Measurements from ENCODE around the gene CACTIN.
"Not testable (repeated sequence)": the region's sequence is repeated elsewhere in the genome, so short reads cannot be mapped to it uniquely, and the experiment has no call there.

CACTIN gene

GRCh38 chr19:3573858-3574637 is 52.5 kb downstream of the CACTIN start:
- Histone ChIP-seq H3K9me3 (ENCODE audit: control insufficient read depth, low read depth, low read length) (no peaks in the 10 kb centered on the region), H3K27ac (ENCODE audit: low read length) (no peak overlapping the region), H3K4me1 (ENCODE audit: control insufficient read depth, low read depth, low read length) (peaks cover 10% of the 10 kb centered on the region), H3K9ac (ENCODE audit: low read length) (no peak overlapping the region), H3K4me3 (ENCODE audit: low read length) (peak overlapping the region; percentile 83), H3K27me3 (ENCODE audit: control insufficient read depth, insufficient read depth, low read length) (no peaks in the 10 kb centered on the region), H3K36me3 (ENCODE audit: control insufficient read depth, low read depth, low read length) (no peaks in the 10 kb centered on the region)

- peak overlapping the region; percentile 83 for H3K4me3 ChIP-seq (ENCODE audit: low read length)
- peaks cover 10% of the 10 kb centered on the region for H3K4me1 ChIP-seq (ENCODE audit: control insufficient read depth, low read depth, low read length)
- peak overlapping the region; percentile 62 for H3K9ac ChIP-seq (ENCODE audit: low read length)
- no peak overlapping the region for H3K27ac ChIP-seq (ENCODE audit: low read length)
- H3K36me3 ChIP-seq (ENCODE audit: control insufficient read depth, low read depth, low read length): no peaks in the 10 kb centered on the region
- H3K27me3 ChIP-seq (ENCODE audit: control insufficient read depth, insufficient read depth, low read length): no peaks in the 10 kb centered on the region
- H3K9me3 ChIP-seq (ENCODE audit: control insufficient read depth, low read depth, low read length): no peaks in the 10 kb centered on the region
Measured at GRCh38 chr19:3573162-3573857, 53.3 kb downstream of the CACTIN start.

DNA sequence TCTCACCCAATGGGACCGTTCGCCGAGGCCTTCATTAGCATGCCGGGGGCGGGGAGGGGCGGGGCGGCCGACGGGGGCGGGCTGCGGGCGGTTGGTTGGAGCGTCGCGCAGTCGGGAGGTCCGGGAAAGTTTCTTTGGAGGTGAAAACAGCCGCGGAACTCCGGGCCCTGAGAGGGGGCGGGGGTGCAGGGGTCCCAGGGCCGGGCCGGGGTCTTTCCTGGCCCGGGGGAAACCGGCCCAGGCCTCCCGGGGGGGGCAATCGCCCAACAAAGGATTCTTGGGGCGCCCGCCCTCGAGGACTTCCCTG is 53.8 kb downstream of the CACTIN start, which contains the start of gene HMG20B:
Gene HMG20B (plus strand): TSS at position 90 of the 307 bp plus-strand sequence. CDS start 366 bp downstream, outside the sequence.
- H3K27ac ChIP-seq (ENCODE audit: low read length): no peak within 1 kb of the TSS
- H3K9me3 ChIP-seq (ENCODE audit: control insufficient read depth, low read depth, low read length): no peaks in the 10 kb centered on the region
- peak within 1 kb of the TSS; percentile 83 for H3K4me3 ChIP-seq (ENCODE audit: low read length)
- H3K36me3 ChIP-seq (ENCODE audit: control insufficient read depth, low read depth, low read length): no peaks in the 10 kb centered on the region
- peak within 1 kb of the TSS; percentile 62 for H3K9ac ChIP-seq (ENCODE audit: low read length)
- peaks cover 10% of the 10 kb centered on the region for H3K4me1 ChIP-seq (ENCODE audit: control insufficient read depth, low read depth, low read length)
- no peaks in the 10 kb centered on the region for H3K27me3 ChIP-seq (ENCODE audit: control insufficient read depth, insufficient read depth, low read length)

DNA sequence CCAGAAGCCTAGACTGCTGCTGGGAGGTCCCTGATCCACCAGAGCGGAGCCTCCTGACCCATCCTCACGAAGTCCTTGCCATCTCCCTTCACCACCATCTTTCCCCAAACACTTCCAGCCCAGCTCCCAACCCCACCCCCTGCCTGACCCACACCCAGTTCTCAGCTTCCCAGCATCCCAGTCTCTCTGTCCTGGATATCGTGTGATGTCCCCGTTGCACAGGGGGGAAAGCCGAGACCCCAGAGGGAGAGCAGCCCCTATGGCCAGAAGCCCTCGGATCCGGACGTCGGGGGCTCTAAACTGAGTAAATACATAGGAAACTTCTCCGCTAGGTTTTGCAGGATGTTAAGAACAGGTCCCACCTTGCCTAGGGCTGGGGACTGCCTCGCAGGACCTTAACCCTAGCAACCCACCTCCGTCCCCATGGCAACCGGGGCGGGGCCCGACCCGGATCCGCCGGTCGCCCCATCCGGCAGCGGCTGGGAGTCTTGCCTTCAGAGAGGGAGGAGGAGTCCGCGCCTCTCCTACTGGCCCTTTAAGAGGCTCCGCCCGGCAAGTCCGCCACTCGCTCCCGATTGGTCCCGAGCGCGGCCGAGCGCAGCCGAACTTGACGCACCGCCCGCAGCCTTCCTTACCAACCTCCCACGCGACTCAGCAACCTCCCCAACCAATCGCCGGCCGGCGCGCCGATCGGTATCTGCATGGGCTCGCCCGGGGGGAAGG is 54.3 kb downstream of the CACTIN start:
- no peak overlapping the region for H3K9ac ChIP-seq (ENCODE audit: low read length)
- no peaks in the 10 kb centered on the region for H3K27me3 ChIP-seq (ENCODE audit: control insufficient read depth, insufficient read depth, low read length)
- no peaks in the 10 kb centered on the region for H3K9me3 ChIP-seq (ENCODE audit: control insufficient read depth, low read depth, low read length)
- H3K27ac ChIP-seq (ENCODE audit: low read length): no peak overlapping the region
- no peaks in the 10 kb centered on the region for H3K36me3 ChIP-seq (ENCODE audit: control insufficient read depth, low read depth, low read length)
- H3K4me1 ChIP-seq (ENCODE audit: control insufficient read depth, low read depth, low read length): peaks cover 10% of the 10 kb centered on the region
- peak overlapping the region; percentile 49 for H3K4me3 ChIP-seq (ENCODE audit: low read length)

GRCh38 chr19:3570606-3571011 is 56.0 kb downstream of the CACTIN start:
- no peak overlapping the region for H3K4me3 ChIP-seq (ENCODE audit: low read length)
- H3K27ac ChIP-seq (ENCODE audit: low read length): no peak overlapping the region
- H3K4me1 ChIP-seq (ENCODE audit: control insufficient read depth, low read depth, low read length): peaks cover 4% of the 10 kb centered on the region
- H3K9me3 ChIP-seq (ENCODE audit: control insufficient read depth, low read depth, low read length): no peaks in the 10 kb centered on the region
- H3K27me3 ChIP-seq (ENCODE audit: control insufficient read depth, insufficient read depth, low read length): no peaks in the 10 kb centered on the region
- H3K36me3 ChIP-seq (ENCODE audit: control insufficient read depth, low read depth, low read length): no peaks in the 10 kb centered on the region
- no peak overlapping the region for H3K9ac ChIP-seq (ENCODE audit: low read length)

DNA sequence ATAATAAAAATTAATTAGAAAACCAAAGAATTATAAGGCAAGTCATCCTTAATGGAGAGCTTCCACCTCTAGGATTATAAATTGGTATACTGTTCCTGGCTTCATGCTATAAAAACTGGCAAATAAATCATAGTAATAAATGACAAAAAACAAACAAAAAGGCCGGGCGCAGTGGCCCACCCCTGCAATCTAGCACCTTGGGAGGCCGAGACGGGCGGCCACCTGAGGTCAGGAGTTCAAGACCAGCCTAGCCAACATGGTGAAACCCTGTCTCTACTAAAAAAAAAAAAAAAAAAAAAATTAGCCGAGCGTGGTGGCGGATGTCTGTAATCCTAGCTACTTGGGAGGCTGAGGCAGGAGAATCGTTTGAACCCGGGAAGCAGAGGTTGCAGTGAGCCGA is 56.5 kb downstream of the CACTIN start:
- H3K4me1 ChIP-seq (ENCODE audit: control insufficient read depth, low read depth, low read length); H3K36me3 ChIP-seq (ENCODE audit: control insufficient read depth, low read depth, low read length); H3K9ac ChIP-seq (ENCODE audit: low read length); H3K4me3 ChIP-seq (ENCODE audit: low read length); H3K27ac ChIP-seq (ENCODE audit: low read length); H3K9me3 ChIP-seq (ENCODE audit: control insufficient read depth, low read depth, low read length); H3K27me3 ChIP-seq (ENCODE audit: control insufficient read depth, insufficient read depth, low read length): not testable (repeated sequence)

DNA sequence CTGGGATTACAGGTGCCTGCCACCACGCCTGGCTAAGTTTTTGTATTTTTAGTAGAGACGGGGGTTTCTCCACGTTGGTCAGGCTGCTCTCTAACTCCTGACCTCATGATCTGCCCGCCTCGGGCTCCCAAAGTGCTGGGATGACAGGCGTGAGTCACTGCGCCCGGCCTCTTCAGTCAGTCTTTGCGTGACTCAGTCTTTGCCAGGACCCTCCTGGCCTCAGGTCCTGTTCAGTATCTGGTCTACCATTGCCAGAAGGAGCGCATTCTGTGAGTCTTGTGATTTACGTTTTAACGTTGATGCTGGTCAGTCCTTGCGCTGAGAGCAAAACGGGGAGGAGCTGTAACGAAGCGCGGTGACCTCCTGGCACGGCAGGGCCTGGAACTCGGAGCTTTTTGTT is 61.5 kb downstream of the CACTIN start:
- Histone ChIP-seq H3K27me3 (ENCODE audit: control insufficient read depth, insufficient read depth, low read length) (no peaks in the 10 kb centered on the region), H3K36me3 (ENCODE audit: control insufficient read depth, low read depth, low read length) (no peaks in the 10 kb centered on the region), H3K4me1 (ENCODE audit: control insufficient read depth, low read depth, low read length) (no peaks in the 10 kb centered on the region), H3K4me3 (ENCODE audit: low read length) (no peak overlapping the region), H3K9me3 (ENCODE audit: control insufficient read depth, low read depth, low read length) (no peaks in the 10 kb centered on the region), H3K27ac (ENCODE audit: low read length) (no peak overlapping the region), H3K9ac (ENCODE audit: low read length) (no peak overlapping the region)

- no peak overlapping the region for H3K27ac ChIP-seq (ENCODE audit: low read length)
Measured at GRCh38 chr19:3563709-3564524, 62.7 kb downstream of the CACTIN start.

More at GRCh38 chr19:3563709-3564524, 62.7 kb downstream of the CACTIN start:
- no peaks in the 10 kb centered on the region for H3K27me3 ChIP-seq (ENCODE audit: control insufficient read depth, insufficient read depth, low read length)
- no peaks in the 10 kb centered on the region for H3K9me3 ChIP-seq (ENCODE audit: control insufficient read depth, low read depth, low read length)
- H3K4me3 ChIP-seq (ENCODE audit: low read length): no peak overlapping the region
- no peak overlapping the region for H3K9ac ChIP-seq (ENCODE audit: low read length)
- no peaks in the 10 kb centered on the region for H3K36me3 ChIP-seq (ENCODE audit: control insufficient read depth, low read depth, low read length)
- no peaks in the 10 kb centered on the region for H3K4me1 ChIP-seq (ENCODE audit: control insufficient read depth, low read depth, low read length)
